Measurements from ENCODE around the gene LRBA. TPM values are rescaled to one million over a fixed set of nuclear protein-coding genes. Genes with fewer than 3 reads are reported as not detected.

LRBA gene
- total and polyA plus RNA-seq, 9 of the 15 experiments (the other 6 are each of a cell fraction or from before 2014, with no cell fraction given): 24.2 to 88.7 (median 59.7) TPM

GRCh38 chr4:150773729-150774449 is 241.2 kb downstream of the LRBA start (continued):
- TF ChIP-seq PCBP1 (IDR thresholded peaks at IDR 0.05; ENCODE audit: low read depth, low read length, poor library complexity, severe bottlenecking) (no peak), PCBP2 (IDR thresholded peaks at IDR 0.05; ENCODE audit: low read depth, low read length, poor library complexity, severe bottlenecking) (no peak), ZNF253 (CRISPR knock-in tag; conservative IDR thresholded peaks at IDR 0.05) (no peak), GATAD2B (IDR thresholded peaks at IDR 0.05; ENCODE audit: borderline replicate concordance) (no peak)

- Histone ChIP-seq H3K79me2 (ENCODE audit: control insufficient read depth, insufficient read depth, low read length) (no peaks in the 10 kb centered on the region), H4K20me1 (replicated peaks; ENCODE audit: control insufficient read depth, insufficient read depth, low read length) (no peaks in the 10 kb centered on the region), H3K4me1 (replicated peaks in 1 of 2; ENCODE audit: control insufficient read depth in 2 of 2, insufficient read depth in 2 of 2, low read length in 2 of 2) (peaks cover 0 to 20% of the 10 kb centered on the region in 2 experiments; a peak in 2 of 5 replicates), H3K9ac (ENCODE audit: insufficient read depth in 1 of 2, low read depth in 2 of 2, low read length in 2 of 2) (no peak overlapping the region), H3K9me3 (replicated peaks; ENCODE audit: control insufficient read depth, insufficient read depth, low read depth, low read length) (no peaks in the 10 kb centered on the region), H3K4me2 (ENCODE audit: insufficient read depth, low read length) (no peak overlapping the region), H3K27ac (ENCODE audit: extremely low read depth, low read depth, low read length) (no peak overlapping the region), H3K4me3 (no peak overlapping the region), H3K36me3 (ENCODE audit: control insufficient read depth, insufficient read depth, low read length) (peaks cover 5% of the 10 kb centered on the region; the same call in 2 of the 3 replicates), H3K9me1 (ENCODE audit: control insufficient read depth, insufficient read depth, low read length) (no peaks in the 10 kb centered on the region), H3K27me3 (ENCODE audit: control insufficient read depth in 2 of 2, insufficient read depth in 2 of 2, low read length in 2 of 2) (no peaks in the 10 kb centered on the region), H2AFZ (ENCODE audit: low read depth, low read length) (no peak overlapping the region)
- 59% methylated on average over 4 of the region's 4 CpGs for WGBS (ENCODE audit: insufficient coverage, low coverage, missing lambda C conversion rate)
- ChIA-PET CTCF (ENCODE audit: low intra/inter-chr PET ratio) (no interaction called here), POLR2A (no interaction called here)
- intact Hi-C loops (cut with micrococcal nuclease): loop anchor here (10.0 kb wide), 1 partner anchor 478 kb away; no protein-coding TSS in a partner anchor
- BruUV-seq (replicated peaks): no TSS peak
- in situ Hi-C loops (cut with MboI): no loop called here
- no peak for FAIRE-seq
- no peak for ATAC-seq
- no peak for DNase-seq (ENCODE audit: extremely low read depth in 1 of 4, low spot score in 3 of 4)
- TF ChIP-seq IRF1 (CRISPR knock-in tag; IDR thresholded peaks at IDR 0.05; ENCODE audit: borderline replicate concordance) (no peak), CBX2 (IDR thresholded peaks at IDR 0.05; ENCODE audit: insufficient read depth, low read length, poor library complexity, severe bottlenecking) (no peak), HNRNPLL (IDR thresholded peaks at IDR 0.05; ENCODE audit: low read depth, low read length, poor library complexity, severe bottlenecking) (no peak), KAT2B (IDR thresholded peaks at IDR 0.05; ENCODE audit: low read depth, low read length) (no peak), RFX7 (CRISPR knock-in tag; IDR thresholded peaks at IDR 0.05) (no peak), DNMT1 (IDR thresholded peaks at IDR 0.05) (no peak), AFF1 (IDR thresholded peaks at IDR 0.05; ENCODE audit: low read depth in 1 of 2, partially characterized antibody in 2 of 2) (no peak), RBFOX2 (IDR thresholded peaks at IDR 0.05; ENCODE audit: low read depth, low read length) (no peak), ASH1L (IDR thresholded peaks at IDR 0.05; ENCODE audit: borderline replicate concordance, low read depth, partially characterized antibody) (no peak), EGR1 (conservative IDR thresholded peaks at IDR 0.05) (no peak)
These were observed 242.1 kb downstream of the LRBA start for GRCh38 chr4:150773032-150773431.

Data from K562 (cell line).